Smooth muscle cell of the pulmonary artery (primary cell): ENCODE data around the gene TSHZ1. TPM values are rescaled to one million over a fixed set of nuclear protein-coding genes. Genes with fewer than 3 reads are reported as not detected.

Source experiments
- total RNA-seq: library from RNA; depleted of rRNA; stranded (reverse); fragments of >200 nt; gene quantifications from 2 replicates; pipeline ENCODE4 v1.2.3, GENCODE V29; 2014

TSHZ1 gene, protein sequence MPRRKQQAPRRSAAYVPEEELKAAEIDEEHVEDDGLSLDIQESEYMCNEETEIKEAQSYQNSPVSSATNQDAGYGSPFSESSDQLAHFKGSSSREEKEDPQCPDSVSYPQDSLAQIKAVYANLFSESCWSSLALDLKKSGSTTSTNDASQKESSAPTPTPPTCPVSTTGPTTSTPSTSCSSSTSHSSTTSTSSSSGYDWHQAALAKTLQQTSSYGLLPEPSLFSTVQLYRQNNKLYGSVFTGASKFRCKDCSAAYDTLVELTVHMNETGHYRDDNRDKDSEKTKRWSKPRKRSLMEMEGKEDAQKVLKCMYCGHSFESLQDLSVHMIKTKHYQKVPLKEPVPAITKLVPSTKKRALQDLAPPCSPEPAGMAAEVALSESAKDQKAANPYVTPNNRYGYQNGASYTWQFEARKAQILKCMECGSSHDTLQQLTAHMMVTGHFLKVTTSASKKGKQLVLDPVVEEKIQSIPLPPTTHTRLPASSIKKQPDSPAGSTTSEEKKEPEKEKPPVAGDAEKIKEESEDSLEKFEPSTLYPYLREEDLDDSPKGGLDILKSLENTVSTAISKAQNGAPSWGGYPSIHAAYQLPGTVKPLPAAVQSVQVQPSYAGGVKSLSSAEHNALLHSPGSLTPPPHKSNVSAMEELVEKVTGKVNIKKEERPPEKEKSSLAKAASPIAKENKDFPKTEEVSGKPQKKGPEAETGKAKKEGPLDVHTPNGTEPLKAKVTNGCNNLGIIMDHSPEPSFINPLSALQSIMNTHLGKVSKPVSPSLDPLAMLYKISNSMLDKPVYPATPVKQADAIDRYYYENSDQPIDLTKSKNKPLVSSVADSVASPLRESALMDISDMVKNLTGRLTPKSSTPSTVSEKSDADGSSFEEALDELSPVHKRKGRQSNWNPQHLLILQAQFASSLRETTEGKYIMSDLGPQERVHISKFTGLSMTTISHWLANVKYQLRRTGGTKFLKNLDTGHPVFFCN (N-terminal part only)
- total RNA-seq: 4.2 and 6.1 TPM in 2 replicates

DNA sequence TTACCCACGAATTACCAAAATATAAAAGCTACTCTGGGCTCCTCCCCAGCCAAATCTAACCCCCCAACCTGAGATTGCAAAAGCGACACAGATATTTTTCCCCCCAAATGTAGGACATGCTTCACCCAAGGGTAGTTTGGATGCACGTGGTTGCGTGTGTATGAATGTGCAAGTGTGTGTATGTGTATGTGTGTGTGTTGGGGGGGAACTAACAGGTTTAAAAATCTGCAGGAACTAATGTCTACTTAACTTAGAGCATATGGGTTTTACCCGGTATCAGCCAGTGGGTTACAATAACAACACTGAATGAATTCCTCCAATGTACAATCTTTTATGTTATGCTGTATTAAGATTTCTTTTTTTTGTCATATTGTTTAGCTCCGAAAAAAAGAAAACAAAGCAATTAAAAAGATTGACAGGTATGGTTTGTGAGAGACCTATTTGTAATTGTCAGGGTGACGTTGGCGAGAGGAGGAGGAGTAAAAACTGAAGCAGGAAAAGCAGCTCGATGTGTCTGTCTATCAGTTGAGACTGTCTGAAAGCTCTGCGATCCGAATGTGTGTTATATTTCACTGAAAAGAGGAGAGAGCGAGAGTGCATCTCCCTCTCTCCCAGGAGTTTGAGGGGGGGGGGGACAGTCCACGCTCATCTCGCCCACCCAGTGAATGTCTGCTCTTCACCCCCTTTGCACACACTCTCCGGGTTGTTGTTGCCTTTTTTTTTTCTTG, at the start of gene TSHZ1:
Gene TSHZ1 (plus strand): TSS at position 524 of the 728 bp plus-strand sequence. CDS start 1,080 bp downstream, outside the sequence.

DNA sequence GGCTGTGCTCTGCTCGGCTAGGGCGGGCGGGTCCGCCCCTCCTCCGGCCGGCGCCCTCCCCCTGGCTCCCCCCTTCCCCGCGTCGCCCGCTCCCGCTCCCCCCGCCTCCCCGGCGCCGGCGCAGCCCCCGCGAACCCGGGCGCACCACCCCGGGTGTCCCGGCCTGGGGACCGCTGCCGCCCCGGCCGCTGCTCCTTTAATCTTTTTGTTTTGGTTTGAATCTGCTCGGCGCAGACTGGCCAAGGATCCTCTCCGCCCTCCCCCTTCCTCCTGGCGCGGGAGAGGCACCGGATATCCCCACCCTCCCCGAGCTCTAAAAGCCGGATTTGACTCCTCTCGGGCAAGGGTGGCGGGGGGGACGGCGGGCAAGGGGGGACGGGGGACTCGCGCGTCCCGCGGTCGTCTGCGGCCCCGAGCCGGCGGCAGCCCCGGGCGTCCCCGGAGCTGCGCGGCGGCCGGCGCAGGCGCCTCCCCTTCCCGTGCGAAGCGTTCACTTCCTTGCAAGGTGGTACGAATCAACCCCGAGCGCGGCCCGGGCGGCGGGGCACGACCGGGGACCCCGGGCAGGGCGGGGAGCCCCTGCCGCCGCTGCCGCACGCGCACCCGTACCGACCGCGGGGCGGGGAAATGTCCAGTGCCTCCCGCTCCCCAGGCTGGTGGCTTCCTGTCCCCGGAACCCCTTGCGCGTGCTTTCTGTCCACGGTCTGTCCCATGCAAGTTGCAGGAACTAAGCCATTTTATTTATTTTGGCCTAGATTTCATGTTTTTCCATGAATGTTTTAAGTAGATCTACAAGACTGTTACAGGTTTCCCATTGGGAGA, 1.3 kb upstream of the TSHZ1 start, which contains the start of gene PTGR3:
Gene PTGR3 (minus strand): TSS at position 11 of the 822 bp plus-strand sequence. CDS start 81 bp downstream, outside the sequence.

Other genes starting within 250 kb of the TSHZ1 start
- gene PTGR3, start 1.7 kb upstream of the TSHZ1 start, total RNA-seq: 8.2 and 10.0 TPM in 2 replicates
- not detected in 2 replicates for gene SMIM21, start 216.9 kb downstream of the TSHZ1 start, total RNA-seq